AG04449 (cell line): Measurements from ENCODE around the gene TBX5.
A peak's percentile ranks its signal among the peaks of the same experiment; 100 is the strongest.

Experiments used
- CTCF ChIA-PET: fragments of 350-600 bp; formaldehyde crosslinking; extraction: SDS; loops from one replicate; lab custom pipeline; 2021; ENCODE audit warnings: antibody characterized with exemption; lab: Yijun Ruan, JAX
- POLR2A ChIA-PET: fragments of 400-600, 350-600 bp; formaldehyde crosslinking; extraction: SDS; loops from one replicate; lab custom pipeline; 2020; ENCODE audit warnings: antibody characterized with exemption, inconsistent platforms; lab: Yijun Ruan, JAX
- DNase-seq: peaks from one replicate; pipeline ENCODE4 v3.0.0-alpha.2; 2010; ENCODE audit warnings: low read depth, low spot score
- H3K4me3 ChIP-seq: 2 replicates; pipeline ENCODE4 v1.5.1; 2011; ENCODE audit warnings: low read depth, mild to moderate bottlenecking, control low read depth, low read length
- CTCF ChIP-seq: IDR thresholded peaks from one replicate; pipeline ENCODE4 v1.5.1; 2011; ENCODE audit warnings: mild to moderate bottlenecking, moderate library complexity, low read length, control low read depth, inconsistent platforms; ENCODE audit not compliant: insufficient read depth; ENCODE audit errors: missing control alignments

Gene TBX5

GRCh38 chr12:114412825-114413749 lies 7.1 kb upstream of the TBX5 start:
- no peak overlapping the region for H3K4me3 ChIP-seq
- ChIA-PET CTCF (no interaction called here), POLR2A (no interaction called here)
- no peak for DNase-seq
- TF ChIP-seq CTCF, result no peak

GRCh38 chr12:114412307-114412706 lies 6.4 kb upstream of the TBX5 start:
- no peak overlapping the region for H3K4me3 ChIP-seq
- POLR2A ChIA-PET, result no interaction called here
- TF ChIP-seq CTCF, result no peak
- no peak for DNase-seq
- CTCF ChIA-PET, result no interaction called here

GRCh38 chr12:114411071-114411837 lies 5.3 kb upstream of the TBX5 start:
- no peak for DNase-seq
- ChIA-PET CTCF (no interaction called here), POLR2A (no interaction called here)
- H3K4me3 ChIP-seq, result no peak overlapping the region
- no peak for TF ChIP-seq CTCF

- no peak overlapping the region for H3K4me3 ChIP-seq
- TF ChIP-seq CTCF, result no peak
- DNase-seq, result no peak
- POLR2A ChIA-PET, result no interaction called here
- CTCF ChIA-PET, result no interaction called here
Observed at GRCh38 chr12:114409852-114410600, 4.1 kb upstream of the TBX5 start.

- ChIA-PET CTCF (no interaction called here), POLR2A (no interaction called here)
- no peak for TF ChIP-seq CTCF
- DNase-seq, result no peak
- H3K4me3 ChIP-seq, result peak overlapping the region; percentile 23
Observed at GRCh38 chr12:114408886-114409851, 3.2 kb upstream of the TBX5 start.
